Kidney epithelial cell (primary cell): Measurements from ENCODE around the gene TPRA1. TPM values are rescaled to one million over a fixed set of nuclear protein-coding genes. Genes with fewer than 3 reads are reported as not detected.

Experiments
- DNase-seq: peaks from one replicate; pipeline ENCODE4 v3.0.0-alpha.2; 2010; ENCODE audit warnings: low read depth
- H3K27me3 ChIP-seq: 2 replicates; pipeline ENCODE4 v1.6.0; 2011; ENCODE audit warnings: low read length; ENCODE audit not compliant: control insufficient read depth, insufficient read depth
- H3K36me3 ChIP-seq: 2 replicates; pipeline ENCODE4 v1.5.1; 2011; ENCODE audit warnings: low read length; ENCODE audit not compliant: control insufficient read depth, insufficient read depth
- H3K4me3 ChIP-seq: 2 replicates; pipeline ENCODE4 v1.5.1; 2011; ENCODE audit warnings: low read depth, mild to moderate bottlenecking, control low read depth, low read length
- CTCF ChIP-seq: IDR thresholded peaks from 2 replicates; pipeline ENCODE4 v1.5.1; 2011; ENCODE audit warnings: mild to moderate bottlenecking, moderate library complexity, low read length, control low read depth, inconsistent platforms; ENCODE audit not compliant: insufficient read depth, poor library complexity, severe bottlenecking
- total RNA-seq: library from RNA; depleted of rRNA; stranded (reverse); fragments of >200 nt; gene quantifications from 2 replicates; pipeline ENCODE4 v1.2.3, GENCODE V29; 2015

Gene TPRA1
- total RNA-seq, 1 donor from 2014 or later: 95.2 TPM

GRCh38 chr3:127584734-127585133 is 5.8 kb downstream of the TPRA1 start:
- peaks cover 1% of the 10 kb centered on the region for H3K36me3 ChIP-seq
- H3K27me3 ChIP-seq: no peaks in the 10 kb centered on the region
- no peak for DNase-seq
- no peak for TF ChIP-seq CTCF
- H3K4me3 ChIP-seq: no peak overlapping the region

GRCh38 chr3:127580327-127581060 is 10.0 kb downstream of the TPRA1 start:
- Histone ChIP-seq H3K4me3 (no peak overlapping the region), H3K27me3 (no peaks in the 10 kb centered on the region), H3K36me3 (peaks cover 1% of the 10 kb centered on the region)
- DNase-seq: no peak
- TF ChIP-seq CTCF: no peak

- H3K36me3 ChIP-seq: peaks cover 4% of the 10 kb centered on the region
- H3K4me3 ChIP-seq: no peak overlapping the region
- H3K27me3 ChIP-seq: no peaks in the 10 kb centered on the region
- no peak for DNase-seq
- no peak for TF ChIP-seq CTCF
These were observed 11.7 kb downstream of the TPRA1 start for GRCh38 chr3:127578802-127579201.

GRCh38 chr3:127578168-127578567 is 12.4 kb downstream of the TPRA1 start:
- peaks cover 4% of the 10 kb centered on the region for H3K36me3 ChIP-seq
- DNase-seq: no peak
- H3K27me3 ChIP-seq: no peaks in the 10 kb centered on the region
- no peak overlapping the region for H3K4me3 ChIP-seq
- no peak for TF ChIP-seq CTCF

GRCh38 chr3:127577448-127577847 is 13.1 kb downstream of the TPRA1 start:
- no peak overlapping the region for H3K4me3 ChIP-seq
- no peak for TF ChIP-seq CTCF
- H3K27me3 ChIP-seq: no peaks in the 10 kb centered on the region
- DNase-seq: no peak
- H3K36me3 ChIP-seq: peaks cover 4% of the 10 kb centered on the region
